Kidney (tissue), 14 donors: ENCODE results near the gene MSMO1. TPM values are rescaled to one million over a fixed set of nuclear protein-coding genes. Genes with fewer than 3 reads are reported as not detected.
"Not testable (repeated sequence)": the region's sequence is repeated elsewhere in the genome, so short reads cannot be mapped to it uniquely, and the experiment has no call there.

Source experiments
- DNase-seq, 5 donors: peaks; one replicate each; pipeline ENCODE4 v3.0.0-alpha.2; 2013 to 2020
- FAIRE-seq: peaks from 2 replicates; lab custom pipeline; 2012; peaks lifted over from hg19 to GRCh38; lab: Jason Lieb, UNC
- H3K27ac ChIP-seq, 2 donors: one replicate each; pipeline ENCODE4 v1.7.0; 2013; ENCODE audit warnings: low read depth in 2 of 2, low read length in 2 of 2, inconsistent platforms in 1 of 2
- H3K27me3 ChIP-seq: one replicate; pipeline ENCODE4 v1.7.1; 2013; ENCODE audit warnings: low read length, inconsistent platforms; ENCODE audit not compliant: control insufficient read depth, insufficient read depth
- H3K36me3 ChIP-seq, 3 donors: one replicate each; pipeline versions ENCODE4 v1.7.0 to v1.7.1; 2013; ENCODE audit warnings: low read length in 3 of 3, control low read depth in 1 of 3, inconsistent platforms in 1 of 3; ENCODE audit not compliant: insufficient read depth in 3 of 3, control insufficient read depth in 2 of 3
- H3K4me1 ChIP-seq, 3 donors: one replicate each; pipeline versions ENCODE4 v1.7.0 to v1.7.1; 2013; ENCODE audit warnings: low read length in 3 of 3, inconsistent platforms in 1 of 3, low read depth in 1 of 3; ENCODE audit not compliant: control insufficient read depth in 2 of 3, insufficient read depth in 2 of 3
- H3K4me3 ChIP-seq, 3 donors: one replicate each; pipeline versions ENCODE4 v1.7.0 to v1.8.1; 2013; ENCODE audit warnings: low read length in 3 of 3, control low read depth in 1 of 3, inconsistent platforms in 1 of 3
- H3K9ac ChIP-seq, 3 donors: one replicate each; pipeline versions ENCODE4 v1.7.0 to v1.7.1; 2013; ENCODE audit warnings: low read length in 3 of 3, control low read depth in 1 of 3, inconsistent platforms in 1 of 3
- H3K9me3 ChIP-seq, 3 donors: one replicate each; pipeline versions ENCODE4 v1.7.0 to v1.7.1; 2013; ENCODE audit warnings: low read length in 3 of 3, control low read depth in 1 of 3, inconsistent platforms in 1 of 3; ENCODE audit not compliant: control insufficient read depth in 2 of 3, insufficient read depth in 1 of 3
- intact Hi-C: fragments of 100-400 bp; cut with DNase I; formaldehyde crosslinking; loops from one replicate; pipeline ENCODE4 v1.11.1; 2022
- polyA plus RNA-seq: library from polyadenylated mRNA; stranded (reverse); fragments of 350-450 nt; fragmentation: Illumina TruSeq; extraction: RNeasy Lipid Tissue Mini Kit (QIAGEN cat#74804); gene quantifications from one replicate; pipeline ENCODE4 v1.2.3, GENCODE V29; 2014; ENCODE audit warnings: low read depth, low replicate concordance; ENCODE audit not compliant: insufficient read depth
- total RNA-seq: library from RNA; stranded (reverse); fragmentation: NEBNext Ultra II Directional; extraction: Animal tissue kit (Norgen Biotek cat#: 25700); gene quantifications from one replicate; pipeline ENCODE4 v1.2.1, GENCODE V29; 2021
- TF ChIP-seq, protein P1 (sequence below): IDR thresholded peaks from 3 replicates; pipeline ENCODE4 v1.5.1; 2012; ENCODE audit warnings: mild to moderate bottlenecking, moderate library complexity, borderline replicate concordance; ENCODE audit not compliant: insufficient read depth; ENCODE audit errors: extremely low read depth
- donor health status: control.
- donor health status: control.
- donor health status: control.
- donor health status: control.
- donor health status: control.
- donor health status: DM: yes; HTN: yes; CAD: no.
- donor health status: Normal renal cell carcinoma (clear cell type).

MSMO1 gene
- total and polyA plus RNA-seq, 2 donors from 2014 or later: 32.4 to 91.4 TPM

DNA sequence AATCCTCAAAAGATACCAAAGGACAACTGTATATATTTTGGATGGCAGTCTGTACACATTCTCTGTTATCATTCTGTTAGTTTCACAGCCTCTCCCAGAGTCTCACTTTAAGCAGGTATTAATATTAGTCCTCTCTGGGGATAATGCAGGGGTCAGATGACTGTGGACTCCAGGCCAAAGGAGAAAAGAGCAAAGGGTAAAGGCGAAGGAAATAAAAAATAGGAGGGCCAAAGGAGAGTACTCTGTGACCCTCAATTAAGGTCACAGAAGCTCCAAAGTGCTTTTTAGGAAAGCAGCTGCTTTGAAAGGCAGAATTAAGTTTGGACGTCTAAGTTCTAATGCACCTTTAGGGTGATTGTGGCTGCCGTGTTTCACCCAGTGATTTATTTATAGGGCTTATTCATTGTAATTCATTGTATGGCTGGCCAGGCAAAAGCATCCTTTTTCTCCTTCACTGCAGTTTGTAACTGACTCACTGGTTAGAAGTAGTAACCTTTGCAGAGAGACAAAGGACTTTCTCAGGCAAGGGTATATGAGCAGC, 7.8 kb downstream of the MSMO1 start:
- Histone ChIP-seq H3K36me3 (peaks cover 4 to 13% (median 4%) of the 10 kb centered on the region in 3 donors), H3K27me3 (no peaks in the 10 kb centered on the region), H3K9ac (no peak overlapping the region), H3K27ac (no peak overlapping the region), H3K4me3 (no peak overlapping the region), H3K9me3 (no peaks in the 10 kb centered on the region), H3K4me1 (peaks cover 0 to 10% (median 0%) of the 10 kb centered on the region in 3 donors)
- TF ChIP-seq, protein P1, sequence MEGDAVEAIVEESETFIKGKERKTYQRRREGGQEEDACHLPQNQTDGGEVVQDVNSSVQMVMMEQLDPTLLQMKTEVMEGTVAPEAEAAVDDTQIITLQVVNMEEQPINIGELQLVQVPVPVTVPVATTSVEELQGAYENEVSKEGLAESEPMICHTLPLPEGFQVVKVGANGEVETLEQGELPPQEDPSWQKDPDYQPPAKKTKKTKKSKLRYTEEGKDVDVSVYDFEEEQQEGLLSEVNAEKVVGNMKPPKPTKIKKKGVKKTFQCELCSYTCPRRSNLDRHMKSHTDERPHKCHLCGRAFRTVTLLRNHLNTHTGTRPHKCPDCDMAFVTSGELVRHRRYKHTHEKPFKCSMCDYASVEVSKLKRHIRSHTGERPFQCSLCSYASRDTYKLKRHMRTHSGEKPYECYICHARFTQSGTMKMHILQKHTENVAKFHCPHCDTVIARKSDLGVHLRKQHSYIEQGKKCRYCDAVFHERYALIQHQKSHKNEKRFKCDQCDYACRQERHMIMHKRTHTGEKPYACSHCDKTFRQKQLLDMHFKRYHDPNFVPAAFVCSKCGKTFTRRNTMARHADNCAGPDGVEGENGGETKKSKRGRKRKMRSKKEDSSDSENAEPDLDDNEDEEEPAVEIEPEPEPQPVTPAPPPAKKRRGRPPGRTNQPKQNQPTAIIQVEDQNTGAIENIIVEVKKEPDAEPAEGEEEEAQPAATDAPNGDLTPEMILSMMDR: no peak
- intact Hi-C loops: no loop called here
- no peak for DNase-seq
- no peak for FAIRE-seq

- intact Hi-C loops: no loop called here
- H3K4me1 ChIP-seq: peaks cover 0 to 5% (median 0%) of the 10 kb centered on the region in 3 donors
- H3K9me3 ChIP-seq: no peaks in the 10 kb centered on the region
- FAIRE-seq (no peak), DNase-seq (no peak)
- no peak overlapping the region for H3K9ac ChIP-seq
- no peak overlapping the region for H3K4me3 ChIP-seq
- peaks cover 6 to 14% (median 7%) of the 10 kb centered on the region in 3 donors for H3K36me3 ChIP-seq
- TF ChIP-seq, protein P1: no peak
- H3K27me3 ChIP-seq: no peaks in the 10 kb centered on the region
- no peak overlapping the region for H3K27ac ChIP-seq
Measured at GRCh38 chr4:165336743-165337142, 9.3 kb downstream of the MSMO1 start.

DNA sequence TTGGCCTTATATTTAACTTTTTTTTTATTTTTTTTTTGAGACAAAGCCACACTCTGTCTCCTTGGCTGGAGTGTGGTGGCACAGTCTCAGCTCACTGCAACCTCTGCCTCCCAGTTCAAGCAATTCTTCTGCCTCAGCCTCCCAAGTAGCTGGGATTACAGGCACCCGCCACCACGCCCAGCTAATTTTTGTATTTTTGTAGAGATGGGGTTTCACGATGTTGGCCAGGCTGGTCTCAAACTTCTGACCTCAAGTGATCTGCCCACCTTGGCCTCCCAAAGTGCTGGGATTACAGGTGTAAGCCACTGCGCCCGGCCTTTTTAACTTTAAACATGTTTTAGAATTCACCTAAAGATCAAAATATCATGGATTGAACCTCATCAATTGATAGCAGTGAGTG, 14.9 kb downstream of the MSMO1 start:
- not testable (repeated sequence) for H3K27me3 ChIP-seq, H3K4me1 ChIP-seq, H3K9ac ChIP-seq, H3K27ac ChIP-seq, H3K36me3 ChIP-seq, H3K4me3 ChIP-seq, H3K9me3 ChIP-seq, DNase-seq, FAIRE-seq
- intact Hi-C loops: loop anchor here (10.0 kb wide), 1 partner anchor 208 kb away; no protein-coding TSS in a partner anchor

GRCh38 chr4:165343353-165344191, 16.1 kb downstream of the MSMO1 start:
- intact Hi-C loops: loop anchor here (10.0 kb wide), 1 partner anchor 209 kb away; no protein-coding TSS in a partner anchor
- Histone ChIP-seq H3K27me3 (no peaks in the 10 kb centered on the region), H3K9ac (no peak overlapping the region), H3K4me3 (no peak overlapping the region), H3K4me1 (no peaks in the 10 kb centered on the region), H3K36me3 (peaks cover 6 to 8% (median 7%) of the 10 kb centered on the region in 3 donors), H3K9me3 (no peaks in the 10 kb centered on the region), H3K27ac (no peak overlapping the region)
- FAIRE-seq: no peak
- DNase-seq: peak in 2 of 5 donors; percentile 5 to 30
- TF ChIP-seq, protein P1: peak; percentile 34
